T-helper 1 cell (primary cell): ENCODE measurements around the gene GALNTL6.
"Not testable (repeated sequence)": the region's sequence is repeated elsewhere in the genome, so short reads cannot be mapped to it uniquely, and the experiment has no call there.

ENCODE experiments used
- DNase-seq, 5 donors: peaks; one replicate each; pipeline ENCODE4 v3.0.0-alpha.2; 2012 to 2020

Gene GALNTL6

DNA sequence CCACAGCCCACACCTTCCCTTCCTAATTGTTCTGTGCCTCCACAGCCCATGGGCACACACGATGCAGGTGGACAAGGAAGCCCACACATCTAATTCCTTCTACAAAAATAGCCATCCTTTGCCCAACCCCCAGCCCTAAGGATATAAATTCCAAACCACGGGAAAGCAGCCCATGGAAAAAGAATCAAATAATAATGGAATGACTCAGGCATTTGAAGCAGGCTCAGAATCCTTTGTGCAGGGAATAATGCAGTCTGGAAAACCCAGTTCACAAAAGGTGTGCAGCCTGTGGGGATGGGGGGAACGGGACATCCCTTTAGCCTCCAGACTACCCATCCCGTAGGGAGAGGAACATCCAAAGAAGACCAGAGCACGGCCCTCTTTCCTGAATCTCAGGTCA lies 1013.1 kb downstream of the GALNTL6 start:
- no peak for DNase-seq

GRCh38 chr4:172826861-172827260 lies 1013.7 kb downstream of the GALNTL6 start:
- no peak for DNase-seq

GRCh38 chr4:172830295-172830764 lies 1017.1 kb downstream of the GALNTL6 start:
- DNase-seq, result no peak

DNA sequence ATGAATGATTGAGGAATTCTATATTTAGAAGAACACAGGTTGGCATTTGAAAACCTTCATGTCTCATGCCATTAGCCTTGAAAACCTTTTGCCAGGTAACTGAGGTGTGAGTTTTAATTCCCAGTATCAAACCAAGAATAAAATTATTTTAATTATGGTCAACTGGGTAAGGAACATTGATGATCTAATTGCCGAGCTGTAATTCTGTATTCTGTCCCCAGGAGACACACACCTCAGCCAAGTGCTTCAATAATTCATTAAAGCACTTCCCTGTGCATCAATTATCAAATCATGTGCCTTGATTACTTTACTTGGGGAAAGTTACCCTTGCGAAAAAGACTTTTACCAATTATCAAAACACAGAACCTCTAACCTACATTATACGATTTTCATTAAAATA lies 1023.5 kb downstream of the GALNTL6 start:
- no peak for DNase-seq

DNA sequence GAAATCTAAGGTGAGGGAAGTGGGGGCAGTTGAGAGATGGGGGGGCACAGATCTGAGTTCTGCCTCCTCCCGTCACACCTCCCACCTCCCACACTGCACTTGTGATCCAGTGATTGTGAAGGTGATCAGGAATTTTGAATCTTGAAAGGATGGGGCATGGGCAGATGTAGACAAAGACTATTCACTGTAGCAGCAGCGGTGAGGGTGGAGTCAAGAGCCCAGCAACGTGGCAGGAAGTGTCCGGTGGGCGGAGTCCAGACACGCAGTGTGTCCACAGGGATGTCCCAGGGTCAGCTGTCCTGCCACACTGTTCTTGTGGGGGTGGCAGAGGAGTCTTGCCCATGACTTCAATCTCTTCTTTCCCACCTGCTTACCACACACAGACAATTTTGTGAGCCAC lies 1024.9 kb downstream of the GALNTL6 start:
- DNase-seq, result no peak

DNA sequence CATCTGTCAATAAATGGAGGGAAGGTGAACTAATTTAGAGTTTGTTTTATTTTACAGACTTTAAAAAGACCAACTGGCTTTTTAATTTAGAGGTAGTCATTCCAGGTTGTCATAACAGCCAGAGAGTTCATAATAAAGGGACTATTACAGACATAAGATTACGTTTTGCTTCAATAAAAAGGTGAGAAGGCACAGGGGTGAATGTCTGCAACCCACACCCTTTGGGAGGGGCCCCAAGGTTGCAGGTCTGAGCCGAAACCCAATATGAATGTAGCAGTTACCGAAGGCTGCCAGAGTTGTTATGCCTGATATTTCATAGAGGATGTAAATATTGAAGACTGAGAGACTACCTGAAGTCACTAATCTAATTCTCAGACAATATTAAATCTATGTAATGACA lies 1025.7 kb downstream of the GALNTL6 start:
- no peak for DNase-seq

- no peak for DNase-seq
These were observed 1029.6 kb downstream of the GALNTL6 start for GRCh38 chr4:172842779-172843178.

GRCh38 chr4:172843192-172843591 lies 1030.0 kb downstream of the GALNTL6 start:
- no peak for DNase-seq

GRCh38 chr4:172844556-172844955 lies 1031.4 kb downstream of the GALNTL6 start:
- DNase-seq, result no peak

GRCh38 chr4:172845281-172845680 lies 1032.1 kb downstream of the GALNTL6 start:
- DNase-seq, result no peak

DNA sequence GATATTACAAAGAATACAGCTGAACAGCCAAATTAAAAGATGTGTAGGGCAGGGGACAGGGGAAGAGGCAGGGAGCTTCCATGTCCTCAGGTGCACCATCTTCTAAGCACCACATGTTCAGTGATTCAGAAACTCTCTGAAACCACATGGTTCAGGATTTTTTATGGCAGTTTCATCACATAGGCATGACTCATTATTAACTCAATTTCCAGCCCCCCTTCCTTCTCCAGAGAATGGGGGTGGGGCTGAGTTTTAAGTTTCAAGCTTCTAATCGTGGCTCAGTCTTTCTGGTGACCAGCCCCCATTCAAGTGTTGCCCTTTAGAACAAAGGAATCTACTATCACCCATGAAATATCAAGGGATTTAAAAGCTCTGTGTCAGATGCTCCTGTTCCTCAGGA lies 1037.6 kb downstream of the GALNTL6 start:
- DNase-seq, result no peak

DNA sequence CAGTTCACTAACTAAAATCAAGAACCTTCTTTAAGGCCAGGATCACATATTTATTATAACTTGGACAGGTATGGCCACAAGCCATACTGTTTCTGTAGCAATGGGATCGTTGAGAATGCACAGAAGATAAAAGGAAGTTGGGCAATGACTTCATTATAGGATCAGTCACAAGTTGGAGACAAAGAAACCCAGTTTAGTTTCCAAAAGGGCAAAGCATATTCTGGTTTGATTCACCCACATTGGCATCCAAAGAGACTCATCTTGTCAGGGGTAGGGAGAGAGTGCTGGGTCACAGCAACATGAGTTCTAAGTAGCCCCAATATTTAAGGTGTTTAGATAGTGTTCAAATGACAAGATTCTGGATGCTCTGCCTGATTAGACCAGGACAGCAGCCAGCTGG lies 1038.3 kb downstream of the GALNTL6 start:
- DNase-seq, result no peak

DNA sequence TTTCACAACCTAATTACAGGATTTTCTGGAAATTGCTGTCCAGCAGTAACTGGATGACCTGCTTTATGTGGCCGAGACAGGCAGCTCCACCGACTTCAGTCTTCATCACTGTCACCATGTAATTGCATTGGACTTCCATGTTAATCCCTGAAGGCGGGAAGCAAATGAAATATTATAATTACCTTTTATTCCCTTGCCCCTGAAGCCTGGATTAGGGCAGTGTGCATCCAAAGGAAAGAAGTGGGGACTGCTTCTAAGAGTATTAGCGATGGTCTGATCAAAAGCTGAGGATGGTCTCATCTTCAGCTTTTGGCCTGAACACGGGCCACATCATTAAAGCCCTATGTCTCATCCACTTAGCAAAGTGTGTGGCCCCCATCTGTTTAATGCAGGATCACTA lies 1043.8 kb downstream of the GALNTL6 start:
- DNase-seq, result no peak

GRCh38 chr4:172858731-172859230 lies 1045.6 kb downstream of the GALNTL6 start:
- DNase-seq, result no peak

DNA sequence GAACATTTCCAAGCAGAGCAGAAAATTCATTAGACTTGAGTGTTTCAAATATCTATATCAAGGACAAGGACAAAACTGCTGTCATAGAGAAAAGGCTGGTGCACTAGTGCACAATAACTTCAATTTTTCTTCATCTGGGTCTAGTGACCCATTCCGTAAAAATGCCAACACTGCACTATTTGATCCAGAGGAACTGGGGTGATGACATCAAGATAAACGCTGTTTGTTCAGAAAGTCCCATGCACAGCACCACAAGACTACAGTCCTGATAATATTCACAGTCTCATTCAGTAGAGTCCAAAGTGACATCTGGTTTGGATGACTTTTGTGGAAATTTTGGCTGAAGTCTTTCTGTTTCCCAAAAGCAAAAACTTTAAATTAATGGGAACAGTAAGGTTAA lies 1051.9 kb downstream of the GALNTL6 start:
- DNase-seq, result no peak

DNA sequence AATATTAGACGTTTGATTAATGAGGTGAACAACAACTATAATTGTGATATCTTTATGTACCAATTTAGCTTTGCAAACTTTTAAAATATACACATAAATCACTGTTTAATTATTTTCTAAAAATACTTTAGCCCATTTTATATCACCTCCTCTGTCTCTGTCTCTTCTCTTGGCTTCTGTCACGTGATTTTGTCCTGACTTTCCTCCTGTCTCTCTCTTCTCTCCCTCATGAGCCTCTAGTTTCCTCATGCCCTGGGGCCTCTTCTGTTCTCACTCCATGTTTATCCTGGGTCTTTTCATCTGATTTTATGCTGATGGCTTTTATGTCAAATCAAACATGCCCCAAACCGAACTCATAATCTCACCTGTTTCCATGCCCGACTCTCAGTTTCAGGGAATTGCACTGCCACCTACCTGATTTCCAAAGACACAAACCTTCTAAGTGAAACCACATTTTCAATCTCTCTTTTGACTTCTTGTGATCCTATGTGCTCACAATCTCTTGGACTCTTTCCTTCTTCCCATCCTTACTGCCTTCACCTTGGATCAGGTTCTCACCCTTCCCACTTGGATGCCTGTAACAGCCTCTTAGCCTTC lies 1052.4 kb downstream of the GALNTL6 start:
- DNase-seq, result no peak

GRCh38 chr4:172866421-172866820 lies 1053.2 kb downstream of the GALNTL6 start:
- DNase-seq, result no peak

DNA sequence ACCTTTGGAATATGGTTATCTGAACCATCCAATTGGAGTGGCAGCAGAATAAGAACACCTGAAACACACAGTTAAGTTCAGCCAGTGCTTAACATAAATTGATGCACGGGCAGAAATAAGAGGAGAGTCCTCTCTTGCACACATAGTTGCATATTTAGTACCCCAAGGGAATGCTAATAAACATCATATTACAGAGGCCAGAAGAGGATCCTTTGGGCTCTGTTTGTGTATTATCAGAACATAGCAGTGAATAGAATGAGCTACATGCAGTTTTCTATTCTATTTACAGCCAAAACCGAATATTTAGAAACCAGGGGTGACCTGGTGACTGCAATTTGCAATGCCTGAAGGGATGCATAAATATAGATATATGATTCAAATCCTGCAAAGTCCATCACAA lies 1054.6 kb downstream of the GALNTL6 start:
- no peak for DNase-seq

DNA sequence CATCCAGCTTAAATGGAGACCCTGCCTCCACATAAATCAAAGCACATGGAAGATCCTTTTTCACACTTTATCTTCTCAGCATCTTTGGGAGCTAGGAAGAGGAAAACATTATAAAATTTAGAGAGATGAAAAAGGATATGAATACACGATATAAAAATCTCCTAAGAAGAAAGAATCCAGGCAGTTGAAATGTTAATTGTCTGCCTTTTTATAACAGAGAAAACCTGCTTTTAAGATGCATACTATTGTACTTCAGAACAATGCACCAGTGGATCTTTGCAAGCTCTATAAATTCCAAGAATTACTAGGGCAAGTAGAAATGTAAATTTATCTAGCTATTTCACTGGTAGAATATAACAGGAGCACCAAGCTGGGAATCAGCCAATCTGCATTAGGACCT lies 1055.1 kb downstream of the GALNTL6 start:
- DNase-seq, result no peak

GRCh38 chr4:172869621-172870268 lies 1056.5 kb downstream of the GALNTL6 start:
- DNase-seq, result no peak

- DNase-seq, result no peak
These were observed 1058.2 kb downstream of the GALNTL6 start for GRCh38 chr4:172871381-172871780.

DNA sequence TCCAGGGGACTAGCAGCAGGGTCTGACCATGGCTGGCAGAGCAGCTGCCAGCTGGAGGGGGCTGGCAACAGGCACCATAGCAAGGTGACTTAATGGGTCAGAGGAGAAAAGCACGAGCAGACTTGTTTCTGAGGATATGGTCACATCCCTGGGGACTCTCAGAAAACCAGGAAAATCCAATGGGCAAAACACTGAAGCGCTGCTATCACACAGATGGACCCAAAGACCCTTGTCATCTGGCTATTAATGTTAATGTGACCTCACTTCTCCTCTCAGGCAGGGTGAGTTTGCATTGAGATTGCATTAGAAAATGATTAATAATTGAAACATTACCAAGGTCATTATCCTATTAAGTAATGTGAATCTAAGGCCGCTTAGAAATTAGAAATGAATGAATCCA lies 1061.7 kb downstream of the GALNTL6 start:
- no peak for DNase-seq

- DNase-seq, result no peak
These were observed 1063.2 kb downstream of the GALNTL6 start for GRCh38 chr4:172876394-172876793.

- no peak for DNase-seq
These were observed 1068.4 kb downstream of the GALNTL6 start for GRCh38 chr4:172881645-172882044.

GRCh38 chr4:172887358-172887757 lies 1074.2 kb downstream of the GALNTL6 start:
- DNase-seq, result not testable (repeated sequence)
